ENCODE data around the gene CHD5.

CHD5 gene

DNA sequence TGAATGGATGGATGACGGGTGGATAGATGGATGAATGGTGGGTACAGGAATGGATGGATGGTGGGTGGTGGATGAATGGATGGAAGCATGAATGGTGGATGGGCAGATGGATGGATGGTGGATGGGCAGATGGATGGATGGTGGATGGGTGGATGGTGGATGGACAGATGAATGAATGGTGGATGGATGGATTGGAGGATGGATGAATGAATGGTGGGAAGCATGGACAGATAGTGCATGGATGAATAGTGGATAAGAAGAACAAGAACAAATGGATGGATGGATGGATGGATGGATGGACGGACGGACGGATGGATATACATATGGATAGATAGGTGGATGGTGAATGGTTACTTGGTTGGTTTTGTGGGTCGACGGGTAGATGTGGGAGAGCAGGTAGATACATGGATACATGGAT lies 4.7 kb downstream of the CHD5 start:
- in situ Hi-C loops (cut with MboI; ENCODE audit: low sequenced_read_pairs): no loop called here

DNA sequence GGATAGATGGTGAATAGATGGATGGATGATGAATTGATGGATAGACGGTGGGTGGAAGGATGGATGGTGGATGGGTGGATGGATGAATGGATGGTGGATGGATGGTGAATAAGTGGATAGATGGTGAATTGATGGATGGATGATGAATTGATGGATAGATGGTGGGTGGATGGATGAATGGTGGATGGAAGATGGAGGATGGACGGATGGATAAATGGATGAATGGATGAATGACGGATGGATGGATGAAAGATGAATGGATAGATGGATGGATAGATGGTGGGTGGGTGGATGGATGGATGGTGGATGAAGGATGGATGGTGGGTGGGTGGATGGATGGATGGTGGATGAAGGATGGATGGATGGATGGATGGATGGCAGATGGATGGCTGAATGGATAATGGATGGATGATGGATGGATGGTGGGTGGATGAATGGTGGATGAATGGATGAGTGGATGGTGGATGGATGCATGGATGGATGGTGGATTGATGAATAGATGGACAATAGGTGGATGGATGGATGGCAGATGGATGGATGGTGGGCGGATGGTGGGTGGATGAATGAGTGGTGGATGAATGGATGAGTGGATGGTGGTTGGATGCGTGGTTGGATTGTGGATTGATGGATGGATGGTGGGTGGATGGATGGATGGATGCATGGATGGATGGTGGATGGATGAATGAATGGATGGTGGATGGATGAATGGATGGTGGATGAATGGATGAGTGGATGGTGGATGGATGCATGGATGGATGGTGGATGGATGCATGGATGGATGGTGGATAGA lies 5.3 kb downstream of the CHD5 start:
- in situ Hi-C loops (cut with MboI; ENCODE audit: low sequenced_read_pairs): no loop called here

DNA sequence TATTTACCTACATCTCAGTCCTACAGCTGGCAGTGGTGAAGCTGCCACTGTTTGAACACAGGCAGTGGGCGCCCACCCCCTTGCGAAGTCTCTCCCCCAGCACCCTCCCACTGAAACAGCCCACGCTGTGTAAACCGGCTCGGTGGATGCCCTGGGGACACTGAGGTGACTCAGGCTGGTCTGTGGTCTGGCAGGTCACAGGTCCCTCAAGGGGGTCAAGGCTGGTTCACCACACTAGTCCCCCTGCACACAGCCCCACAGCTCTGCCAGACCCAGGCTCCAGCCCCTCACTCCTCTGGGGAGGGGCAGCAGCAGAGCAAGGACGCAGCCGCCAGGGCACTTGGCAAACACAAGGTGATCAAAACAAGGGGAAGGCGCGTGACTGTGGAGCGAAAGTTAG lies 7.6 kb downstream of the CHD5 start:
- in situ Hi-C loops (cut with MboI; ENCODE audit: low sequenced_read_pairs): no loop called here

DNA sequence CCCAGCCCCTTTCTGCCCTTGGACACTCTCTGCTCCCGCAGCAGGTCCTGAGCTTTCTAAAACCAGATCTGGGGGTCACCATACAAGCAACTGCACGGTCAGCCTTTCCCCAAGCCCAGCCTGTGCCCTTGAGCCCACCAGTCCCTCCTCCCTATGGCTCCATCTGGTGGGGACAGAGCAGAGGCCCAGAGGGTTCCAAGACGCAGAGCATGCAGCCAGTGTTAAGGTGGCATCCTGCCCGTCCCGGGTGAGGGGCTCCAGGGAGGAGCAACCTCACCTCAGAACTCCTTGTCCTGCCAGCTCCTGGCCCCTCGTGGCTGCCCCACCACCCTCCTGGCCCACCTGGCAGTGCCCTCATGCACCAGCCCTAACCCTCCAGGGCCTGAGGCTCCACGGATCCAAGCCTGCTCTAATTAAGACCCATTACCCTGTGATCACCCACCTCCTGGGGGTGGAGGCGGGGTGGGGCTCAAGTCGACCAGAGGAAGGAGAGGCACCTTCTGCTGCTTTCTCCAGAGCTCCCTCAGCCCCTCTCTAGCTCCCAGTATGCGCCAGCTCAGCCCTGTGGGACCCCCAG lies 8.5 kb downstream of the CHD5 start:
- in situ Hi-C loops (cut with MboI; ENCODE audit: low sequenced_read_pairs): no loop called here

DNA sequence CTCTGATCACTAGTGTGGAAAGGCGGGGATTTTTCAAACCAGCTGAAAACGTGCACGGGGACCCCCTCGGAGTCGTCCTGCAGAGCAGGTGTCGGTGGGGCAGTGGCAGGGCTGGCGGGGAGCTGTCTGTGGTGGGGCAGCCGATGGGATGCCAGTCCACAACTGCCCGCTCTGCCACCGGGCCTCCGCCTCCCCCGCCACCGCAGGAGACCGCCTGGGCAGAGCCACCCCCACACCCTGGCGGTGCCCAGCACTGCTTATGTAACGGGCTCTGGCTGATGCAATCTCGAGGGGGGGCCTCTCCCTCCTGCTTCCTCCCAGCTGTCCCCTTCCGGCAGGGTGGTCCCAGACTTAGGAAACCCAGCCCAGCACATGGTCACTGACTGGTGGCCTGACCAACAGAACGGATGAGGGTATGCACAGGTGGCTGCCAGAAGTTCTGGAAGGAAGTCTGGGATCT lies 9.3 kb downstream of the CHD5 start:
- in situ Hi-C loops (cut with MboI; ENCODE audit: low sequenced_read_pairs): no loop called here

DNA sequence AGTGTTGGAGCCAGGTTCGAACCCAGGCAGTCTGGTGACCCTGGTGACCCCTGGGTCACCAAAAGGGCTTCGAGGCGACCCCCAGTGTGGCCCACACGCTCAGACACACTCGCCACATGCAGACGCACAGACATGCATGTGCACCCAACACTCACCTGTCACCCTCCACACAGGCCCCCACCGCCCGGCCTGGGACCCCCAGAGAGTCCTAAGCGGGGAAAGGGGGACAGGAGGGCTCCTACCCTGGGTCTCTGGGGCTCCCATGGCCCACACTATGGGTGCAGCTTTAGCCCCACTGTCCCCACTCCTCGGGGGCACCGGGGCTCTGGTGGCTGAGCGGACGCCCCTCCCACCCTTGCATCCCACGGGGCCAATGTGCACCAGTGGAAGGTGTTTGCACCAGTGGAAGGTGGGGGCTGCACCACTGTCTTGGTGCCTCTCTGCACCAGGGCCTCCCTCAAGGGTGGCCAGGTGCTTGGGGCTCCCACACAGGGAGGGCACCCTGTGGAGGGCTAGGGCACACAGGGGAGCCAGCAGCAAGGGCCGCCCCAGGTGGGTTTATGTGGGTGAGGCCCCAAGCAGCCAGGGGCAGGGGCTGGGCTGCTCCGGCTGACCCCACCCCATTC lies 9.9 kb downstream of the CHD5 start:
- in situ Hi-C loops (cut with MboI; ENCODE audit: low sequenced_read_pairs): no loop called here

DNA sequence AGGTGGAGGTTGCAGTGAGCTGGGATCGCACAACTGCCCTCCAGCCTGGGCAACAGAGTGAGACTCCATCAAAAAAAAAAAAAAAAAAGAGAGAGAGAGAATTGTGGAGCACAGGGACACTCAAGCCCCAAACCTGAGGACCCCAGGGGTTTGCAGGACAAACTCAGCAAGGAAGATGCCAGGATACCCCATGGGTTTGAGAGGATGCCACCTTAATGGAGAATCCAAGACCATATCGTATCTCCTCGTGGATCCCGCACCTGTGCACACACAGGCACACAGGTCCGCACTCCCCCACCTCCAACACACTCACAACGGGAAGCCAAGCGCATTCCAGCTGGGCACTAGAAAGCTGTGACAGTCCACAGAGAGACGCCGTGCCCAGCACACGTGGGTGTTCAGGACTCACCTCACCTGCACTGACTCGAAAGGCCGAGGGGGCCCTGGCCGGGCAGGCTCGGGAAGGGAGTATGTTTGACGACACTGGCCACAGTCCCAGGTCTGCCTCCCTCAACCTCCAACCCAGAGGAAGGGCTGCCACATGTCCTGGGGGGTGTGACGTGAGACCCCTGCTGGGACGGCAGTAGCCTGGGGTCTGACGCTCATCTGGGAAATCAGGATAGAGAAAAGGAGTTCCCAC lies 11.1 kb downstream of the CHD5 start:
- in situ Hi-C loops (cut with MboI; ENCODE audit: low sequenced_read_pairs): no loop called here

DNA sequence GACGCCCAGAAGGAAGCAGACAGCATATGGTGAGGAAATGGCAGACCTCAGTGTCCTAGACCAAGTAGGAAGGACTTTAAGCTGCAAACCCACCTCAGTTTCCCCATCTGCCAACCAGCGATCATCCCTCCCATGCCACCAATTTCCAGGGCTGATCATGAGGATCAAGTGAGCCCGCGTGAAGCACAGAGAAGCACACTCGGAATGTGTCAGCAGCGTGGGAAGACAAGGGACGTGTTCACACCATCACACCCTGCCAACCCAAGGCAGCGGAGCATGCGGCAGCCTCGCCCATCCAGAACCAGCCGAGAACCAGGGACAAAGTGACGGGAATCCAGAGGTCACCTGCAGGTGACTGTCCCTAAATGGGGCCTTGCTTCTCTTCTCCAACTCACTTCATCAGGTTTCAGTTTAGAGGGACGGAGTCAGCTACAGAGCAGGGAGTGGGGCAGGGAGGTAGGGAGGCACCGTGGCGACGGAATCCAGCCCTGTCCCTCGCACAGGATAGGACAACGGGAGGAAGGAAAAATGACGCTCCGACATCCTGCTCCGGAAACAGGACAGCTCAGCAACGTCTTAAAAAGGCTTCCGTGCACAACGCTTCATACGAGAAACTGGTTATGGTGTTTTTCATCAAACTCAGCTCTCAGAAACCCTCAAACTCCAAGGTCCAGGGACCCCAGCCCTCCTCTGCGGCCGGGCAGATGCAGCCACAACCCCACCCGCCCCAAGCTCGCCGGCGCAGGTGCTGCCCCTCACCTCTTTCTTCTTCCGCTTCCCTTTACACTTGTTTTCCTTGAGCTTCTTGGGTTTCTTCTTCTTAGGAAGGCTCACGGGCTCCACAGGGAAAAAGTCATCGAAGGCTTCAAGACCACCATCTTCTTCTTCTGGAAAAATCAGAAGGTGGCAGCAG lies 12.5 kb downstream of the CHD5 start:
- in situ Hi-C loops (cut with MboI; ENCODE audit: low sequenced_read_pairs): no loop called here

DNA sequence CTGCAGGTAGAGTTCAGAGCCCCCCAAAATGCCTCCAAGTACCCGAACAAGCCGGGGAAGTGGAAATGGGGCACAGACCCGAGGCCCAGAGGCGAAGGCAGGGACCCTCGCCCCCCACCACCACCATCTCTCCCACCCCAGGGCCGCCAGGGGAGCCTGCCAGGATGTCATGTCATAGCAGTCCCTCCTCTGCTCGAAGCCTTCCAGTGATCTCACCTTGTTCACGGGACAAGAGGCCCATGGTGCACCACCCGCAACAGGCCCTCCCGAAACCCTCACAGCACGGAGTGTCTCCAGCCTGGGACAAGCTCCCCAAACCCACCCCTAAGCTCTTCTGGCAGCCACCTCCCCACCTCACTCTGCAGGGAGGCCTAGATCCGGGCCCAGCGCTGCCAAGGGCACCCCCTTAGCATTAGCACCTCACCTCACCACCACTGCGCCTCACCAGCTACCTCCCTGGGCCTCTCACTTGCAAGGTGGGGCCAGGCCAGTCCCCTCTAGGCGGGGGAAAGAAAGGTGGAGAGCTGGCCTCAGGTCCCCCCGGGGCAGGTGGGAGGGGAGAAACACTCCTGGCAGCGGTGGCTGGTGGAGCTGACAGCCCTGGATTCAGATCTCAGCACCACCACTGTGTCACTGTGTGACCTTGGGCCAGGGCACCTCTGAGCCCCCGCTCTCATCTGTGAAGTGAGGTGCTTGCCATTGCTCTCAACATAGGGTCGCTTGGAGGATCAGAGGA lies 13.3 kb downstream of the CHD5 start:
- in situ Hi-C loops (cut with MboI; ENCODE audit: low sequenced_read_pairs): no loop called here

DNA sequence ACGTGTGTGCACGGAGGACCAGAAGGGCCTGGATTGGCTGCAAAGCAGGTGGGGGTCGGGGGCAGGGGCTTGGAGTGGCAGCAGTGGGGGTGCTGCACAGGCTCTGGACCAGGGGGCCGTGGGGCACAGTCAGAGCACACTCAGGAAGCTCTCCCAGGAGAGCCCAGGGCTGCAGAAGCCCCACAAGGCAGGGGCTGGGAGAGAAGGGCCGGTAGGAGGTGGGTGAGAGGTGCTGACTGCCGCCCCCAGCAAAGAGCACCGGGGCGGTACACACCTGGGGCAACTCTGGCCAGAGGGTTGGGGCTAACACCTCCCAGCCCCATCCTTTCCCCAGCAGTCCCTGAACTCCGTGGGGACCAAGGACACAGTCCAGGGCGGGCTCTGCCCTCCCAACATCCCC lies 13.9 kb downstream of the CHD5 start:
- in situ Hi-C loops (cut with MboI; ENCODE audit: low sequenced_read_pairs): no loop called here

DNA sequence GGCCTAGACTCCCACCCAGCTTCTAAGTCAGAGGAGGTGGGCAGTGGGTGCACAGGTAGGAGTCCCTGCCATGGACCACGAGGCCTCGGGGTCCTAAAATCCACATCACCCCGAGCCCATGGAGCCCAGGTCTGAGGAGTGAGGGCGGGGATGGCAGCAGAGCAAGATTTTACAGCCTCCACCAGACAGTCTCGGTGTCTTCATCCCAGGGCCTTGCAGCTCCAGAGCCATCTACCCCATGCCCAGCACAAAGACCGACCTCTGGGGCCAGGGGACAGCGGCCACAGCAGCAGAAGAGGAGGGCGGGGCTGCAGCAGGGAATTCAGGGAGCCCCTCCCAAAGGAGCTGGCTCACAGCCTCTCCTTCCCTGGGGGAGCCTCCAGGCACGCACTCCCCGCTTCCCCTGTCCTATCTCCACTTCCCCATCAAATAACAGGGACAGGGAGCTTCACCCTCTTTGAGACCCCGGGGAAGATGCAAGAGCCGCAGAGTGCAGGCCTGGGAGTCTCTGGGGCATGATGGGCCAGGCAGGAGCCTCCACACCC lies 14.6 kb downstream of the CHD5 start:
- in situ Hi-C loops (cut with MboI; ENCODE audit: low sequenced_read_pairs): no loop called here

DNA sequence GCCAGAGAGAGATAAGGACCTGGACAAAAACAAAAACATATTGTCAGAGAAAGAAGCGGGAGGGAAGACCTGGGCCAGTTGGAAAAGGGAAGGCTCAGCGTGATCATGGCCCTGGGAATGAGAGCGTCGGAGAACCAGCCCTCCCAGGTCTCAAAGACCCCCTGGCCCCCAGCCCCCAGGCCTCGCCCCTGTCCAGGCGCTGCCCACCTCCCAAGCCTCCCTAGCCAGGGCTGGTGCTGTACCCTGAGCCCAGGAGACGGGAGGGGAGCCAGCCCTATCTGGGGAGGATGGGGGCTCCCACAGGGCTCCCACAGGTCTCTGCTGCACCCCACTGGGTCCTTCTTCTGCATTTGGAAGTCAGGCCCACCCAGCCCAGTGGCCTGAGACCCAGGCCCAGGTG lies 15.1 kb downstream of the CHD5 start:
- in situ Hi-C loops (cut with MboI; ENCODE audit: low sequenced_read_pairs): no loop called here

DNA sequence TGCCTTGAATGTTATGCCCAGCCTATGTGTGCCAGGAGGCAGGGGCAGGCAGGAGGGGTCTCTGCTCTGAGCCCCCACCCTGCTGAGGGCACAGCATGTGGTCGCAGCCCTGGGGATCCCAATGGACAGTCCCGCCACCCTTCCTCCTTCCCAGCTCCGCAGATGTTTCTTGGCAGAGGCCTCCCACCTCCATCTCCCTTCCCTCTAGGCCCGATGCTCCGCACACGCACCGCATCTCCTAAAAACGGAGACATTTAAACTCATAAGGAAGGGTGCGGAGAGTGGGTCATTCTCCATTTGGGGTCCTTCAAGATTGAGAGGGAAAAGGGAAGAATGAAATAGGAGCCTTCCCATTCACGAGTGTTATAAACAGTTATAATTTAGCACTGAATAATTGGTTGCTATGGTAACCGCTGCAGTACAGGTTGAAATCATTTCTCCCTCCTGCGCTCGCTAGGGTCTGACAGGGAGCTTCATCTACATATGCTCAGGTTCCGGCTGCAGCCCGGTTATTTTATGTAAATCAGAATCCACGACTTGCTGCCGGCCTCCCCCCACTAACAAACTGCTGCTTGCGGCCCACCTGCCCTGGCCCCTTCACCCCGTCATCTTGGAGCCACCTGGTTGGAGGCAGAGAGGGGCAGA lies 16.0 kb downstream of the CHD5 start:
- in situ Hi-C loops (cut with MboI; ENCODE audit: low sequenced_read_pairs): no loop called here

DNA sequence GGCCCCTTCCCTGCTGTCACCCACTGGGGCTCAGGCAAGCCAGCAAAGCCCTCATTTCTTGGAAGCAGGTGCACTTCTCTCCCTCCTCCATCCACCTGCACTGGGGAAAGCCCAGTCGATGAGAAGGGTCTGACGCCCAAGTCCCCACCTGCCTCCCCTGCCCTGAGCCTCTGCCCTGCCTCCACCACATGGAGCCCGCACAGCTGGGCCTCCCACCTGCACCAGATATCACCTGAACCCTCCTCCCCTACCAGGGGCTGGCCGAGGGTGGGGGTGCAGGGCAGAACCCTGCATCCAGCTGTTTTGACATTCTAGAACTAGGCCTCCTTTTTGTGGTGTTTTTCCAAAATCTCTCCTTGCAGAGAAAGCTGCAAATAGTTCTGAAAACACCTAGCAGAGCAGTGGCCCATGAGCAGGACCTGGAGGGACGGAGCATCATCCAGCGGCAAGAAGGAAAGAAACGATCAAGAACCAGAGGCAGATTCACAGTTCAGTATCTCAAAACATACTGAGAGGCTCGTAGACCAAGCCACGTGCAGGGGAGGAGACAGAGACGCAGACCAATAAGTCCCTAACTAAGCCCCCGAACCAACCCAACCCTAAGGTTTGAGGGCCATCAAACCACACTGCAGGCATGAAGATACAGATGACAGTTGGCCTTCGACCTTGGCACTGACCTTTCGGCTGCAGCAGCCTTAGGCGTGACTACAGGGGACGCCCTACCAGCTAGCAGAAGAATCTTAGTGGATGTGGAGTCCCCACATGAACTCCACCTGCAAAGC lies 16.7 kb downstream of the CHD5 start:
- in situ Hi-C loops (cut with MboI; ENCODE audit: low sequenced_read_pairs): no loop called here

DNA sequence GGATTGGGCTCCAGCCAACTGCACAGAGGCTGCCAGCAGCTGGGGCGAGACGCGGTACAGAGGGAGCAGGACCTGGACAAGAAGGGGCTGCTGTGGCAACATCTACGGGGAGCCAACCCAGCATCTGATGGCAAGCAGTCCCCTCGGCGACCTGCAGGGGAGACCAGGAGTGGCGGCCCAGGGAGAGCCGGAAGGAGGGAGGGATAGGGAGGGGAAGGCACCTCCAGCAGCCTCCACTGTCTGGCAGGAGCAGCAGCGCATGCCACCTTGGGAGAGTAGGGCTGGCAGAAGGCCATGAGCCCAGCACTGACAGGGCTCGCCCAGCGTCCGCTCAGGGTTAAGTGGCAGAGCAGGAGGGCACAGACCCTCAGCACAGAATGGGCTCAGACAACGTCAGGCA lies 17.3 kb downstream of the CHD5 start:
- in situ Hi-C loops (cut with MboI; ENCODE audit: low sequenced_read_pairs): no loop called here

DNA sequence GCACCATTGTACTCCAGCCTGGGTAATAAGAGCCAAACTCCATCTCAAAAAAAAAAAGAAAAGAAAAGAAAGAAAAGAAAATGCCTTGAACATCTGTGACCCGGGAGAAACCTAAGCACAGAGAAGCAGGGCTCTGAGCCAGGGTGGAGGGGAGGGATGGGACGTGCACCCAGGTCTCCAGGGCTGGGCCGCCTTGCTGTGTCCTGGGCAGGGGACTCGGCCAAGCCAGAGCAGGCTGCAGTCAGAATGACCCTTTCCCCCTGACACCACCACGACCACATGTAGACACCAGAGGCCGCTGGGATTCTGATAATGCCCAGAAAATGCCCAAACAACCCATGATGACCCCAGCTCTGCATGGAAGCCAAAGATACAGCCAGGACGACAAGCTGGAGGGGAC lies 17.8 kb downstream of the CHD5 start:
- in situ Hi-C loops (cut with MboI; ENCODE audit: low sequenced_read_pairs): no loop called here

DNA sequence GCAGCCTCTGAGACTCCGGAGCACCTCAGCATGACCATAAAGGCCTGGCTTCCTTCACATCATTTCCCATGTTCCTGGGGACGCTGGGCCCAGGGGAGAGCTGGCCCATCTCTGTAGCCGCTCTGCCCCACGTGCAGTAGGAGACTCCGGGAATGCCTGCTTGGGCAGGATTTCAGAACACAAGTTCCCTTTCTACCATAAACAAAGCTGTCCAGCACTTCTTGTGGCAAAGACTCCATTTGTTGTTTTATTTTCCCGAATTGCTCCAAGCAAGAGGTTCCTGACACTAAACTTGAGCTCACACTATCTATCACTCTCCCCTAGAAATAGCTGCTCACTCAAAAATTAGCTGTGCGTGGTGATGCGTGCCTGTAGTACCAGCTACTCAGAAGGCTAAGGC lies 21.9 kb downstream of the CHD5 start:
- in situ Hi-C loops (cut with MboI; ENCODE audit: low sequenced_read_pairs): no loop called here

DNA sequence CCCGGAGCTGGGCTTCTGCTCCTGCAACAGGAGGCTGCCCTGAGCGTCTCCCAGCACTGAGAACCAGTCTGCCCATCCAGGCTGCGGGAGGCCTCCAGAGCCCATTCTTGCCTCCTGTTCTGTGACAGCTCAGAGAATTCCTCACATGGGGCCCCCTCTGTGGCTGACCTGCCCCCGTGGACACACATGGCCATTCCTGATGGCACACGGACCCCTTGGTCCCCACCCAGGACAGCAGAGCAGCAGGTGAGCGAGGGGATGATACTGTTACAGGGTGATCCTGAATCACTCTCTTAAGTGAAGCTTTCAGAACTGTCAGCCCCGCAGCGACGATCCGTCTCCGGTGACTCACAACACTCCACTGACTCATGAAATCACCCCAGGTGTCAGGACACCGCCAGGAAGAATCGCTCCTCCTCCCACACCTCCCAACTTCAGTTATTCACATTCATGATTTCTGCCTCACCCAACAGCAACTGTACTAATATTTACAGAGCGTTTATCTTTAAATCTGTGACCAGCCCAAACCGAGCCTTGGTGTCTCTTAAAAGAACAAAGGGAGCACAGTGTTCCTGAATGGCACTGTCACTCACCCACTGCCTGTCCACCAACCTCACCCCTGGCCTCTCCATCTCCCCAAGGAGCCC lies 22.5 kb downstream of the CHD5 start:
- in situ Hi-C loops (cut with MboI; ENCODE audit: low sequenced_read_pairs): no loop called here

Data from HL-60/S4 treated with phorbol 12-myristate 13-acetate at 8.2 ng/mL for 4 days and 3 days (cell line).